Coronary artery (tissue), 2 donors: Measurements from ENCODE around the gene MAGI2.

ENCODE experiments used
- DNase-seq: peaks from one replicate; pipeline ENCODE4 v3.0.0-alpha.2; 2017; ENCODE audit warnings: low spot score
- H3K27ac ChIP-seq, 2 donors: fragments of 200-600 bp; sonication (generic); one replicate each; pipeline ENCODE4 v1.5.1; 2016 to 2019
- H3K4me3 ChIP-seq: fragments of 200-600 bp; sonication (generic); 2 replicates; pipeline ENCODE4 v1.5.1; 2016; ENCODE audit warnings: mild to moderate bottlenecking, moderate library complexity
- CTCF ChIP-seq: fragments of 200-600 bp; sonication (generic); IDR thresholded peaks from one replicate; pipeline ENCODE4 v1.5.1; 2019; ENCODE audit warnings: antibody characterized with exemption

Gene MAGI2

DNA sequence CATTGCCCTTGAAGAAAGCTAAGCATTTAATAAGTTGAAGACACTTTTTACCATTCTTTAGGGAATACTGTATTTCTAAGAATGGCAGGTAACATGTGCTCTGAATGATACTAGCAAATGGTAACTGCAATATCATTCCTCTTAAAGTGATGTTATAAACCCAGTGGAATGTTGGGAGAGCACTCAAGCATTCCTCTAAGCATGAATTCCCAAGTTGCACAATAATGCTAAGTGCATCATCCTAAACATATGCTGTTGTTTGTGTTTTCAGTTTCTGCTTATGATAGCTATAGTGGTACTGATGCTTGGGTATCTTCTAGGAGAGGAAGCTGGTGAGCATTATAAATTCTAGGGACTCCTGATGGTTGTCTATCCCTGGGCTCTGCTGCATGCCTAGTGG is 980.9 kb downstream of the MAGI2 start:
- Histone ChIP-seq H3K4me3 (no peak overlapping the region), H3K27ac (no peak overlapping the region)
- TF ChIP-seq CTCF: no peak
- no peak for DNase-seq

- no peak for DNase-seq
- Histone ChIP-seq H3K4me3 (no peak overlapping the region), H3K27ac (no peak overlapping the region)
- no peak for TF ChIP-seq CTCF
These were observed 987.6 kb downstream of the MAGI2 start for GRCh38 chr7:78465894-78466293.

DNA sequence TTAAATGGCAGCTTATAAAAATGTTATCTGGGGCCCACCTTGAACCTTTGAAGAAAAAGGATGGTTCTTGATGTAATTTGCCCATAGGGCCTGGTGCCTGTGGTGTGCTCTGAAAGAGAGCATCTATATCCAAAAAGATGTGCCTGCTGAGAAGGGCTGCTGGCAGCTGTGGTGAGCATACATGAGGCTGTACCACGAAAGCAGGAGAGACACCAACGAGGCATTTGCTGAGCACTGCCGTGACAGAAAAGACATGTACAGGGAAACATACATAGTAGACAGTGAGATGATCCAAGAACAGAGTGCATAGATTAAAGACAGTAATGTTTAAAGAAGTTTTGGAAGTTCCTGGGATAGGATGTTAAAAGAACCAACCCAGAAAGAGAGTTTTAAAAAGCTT is 990.4 kb downstream of the MAGI2 start:
- no peak for TF ChIP-seq CTCF
- H3K4me3 ChIP-seq: no peak overlapping the region
- H3K27ac ChIP-seq: no peak overlapping the region
- no peak for DNase-seq

- no peak for TF ChIP-seq CTCF
- Histone ChIP-seq H3K4me3 (no peak overlapping the region), H3K27ac (no peak overlapping the region)
- DNase-seq: no peak
These were observed 1002.8 kb downstream of the MAGI2 start for GRCh38 chr7:78450706-78451105.

DNA sequence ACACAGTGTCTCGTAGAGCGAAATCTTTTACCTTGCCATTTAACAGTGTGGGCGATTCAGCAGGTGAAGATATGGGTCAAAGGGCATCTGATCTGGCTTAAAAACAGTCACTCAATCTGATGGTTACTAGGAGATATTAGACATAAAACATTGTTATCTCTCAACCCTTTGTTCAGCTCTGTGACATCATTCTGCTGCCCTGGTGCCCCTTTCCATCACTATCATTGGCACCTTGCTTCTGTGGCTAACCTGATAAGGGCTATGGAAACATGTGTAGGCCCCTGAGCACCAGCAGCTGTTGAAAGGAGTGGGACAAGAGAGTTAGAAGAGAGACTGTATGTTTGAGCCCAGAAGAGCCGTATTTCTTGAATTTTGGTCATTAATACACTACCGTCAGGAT is 1004.6 kb downstream of the MAGI2 start:
- H3K27ac ChIP-seq: no peak overlapping the region
- no peak overlapping the region for H3K4me3 ChIP-seq
- no peak for DNase-seq
- TF ChIP-seq CTCF: no peak

GRCh38 chr7:78444267-78444666 is 1009.2 kb downstream of the MAGI2 start:
- Histone ChIP-seq H3K27ac (no peak overlapping the region), H3K4me3 (no peak overlapping the region)
- no peak for TF ChIP-seq CTCF
- DNase-seq: no peak

- no peak overlapping the region for H3K27ac ChIP-seq
- no peak for TF ChIP-seq CTCF
- no peak overlapping the region for H3K4me3 ChIP-seq
- DNase-seq: no peak
These were observed 1009.7 kb downstream of the MAGI2 start for GRCh38 chr7:78443811-78444210.
